HG03175 (cell line): ENCODE data around the gene ADORA1.

Experiments used
- ATAC-seq: cut with Tn5 transposase; IDR thresholded peaks from one replicate; pipeline ENCODE4 v1.9.1; 2021; ENCODE audit warnings: mild to moderate bottlenecking, moderate library complexity; ENCODE audit not compliant: unreplicated experiment

The ADORA1 gene

DNA sequence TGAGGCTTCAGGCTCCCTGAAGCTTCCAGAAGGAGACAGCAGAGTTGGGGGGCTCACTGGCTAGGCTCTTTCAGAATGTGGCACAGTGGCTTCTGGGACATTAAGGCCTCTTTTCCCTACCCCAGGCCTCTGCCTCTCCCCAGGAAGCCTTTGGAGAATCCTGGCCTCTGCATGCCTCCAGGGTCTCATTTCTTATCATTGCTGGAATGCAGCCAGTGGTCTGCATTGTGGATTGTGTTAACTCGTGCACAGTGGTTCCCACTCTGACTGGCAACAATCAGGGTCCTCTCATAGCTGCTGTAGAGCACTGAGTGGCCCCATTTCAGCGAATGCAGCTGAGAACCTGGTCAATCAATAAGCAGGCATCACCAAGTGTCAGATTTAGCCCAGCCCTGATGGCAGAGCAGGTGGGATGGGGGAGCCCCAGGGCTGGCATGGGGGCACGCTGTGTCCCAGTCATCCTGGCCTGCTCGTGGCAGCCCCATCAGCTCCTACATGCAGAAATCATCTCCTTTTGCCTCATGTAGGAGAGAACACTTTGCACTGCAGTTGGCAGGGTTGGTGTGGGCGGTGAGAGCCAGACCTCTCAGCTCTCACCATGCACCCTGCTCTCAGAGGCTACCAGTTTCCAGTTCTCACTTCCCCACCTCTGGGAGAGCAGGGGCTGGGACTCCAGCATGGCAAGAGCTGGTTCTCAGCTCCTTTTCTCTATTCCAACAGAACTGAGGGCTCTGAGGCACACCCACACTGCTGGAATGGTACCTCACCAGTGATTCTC, 13.4 kb downstream of the ADORA1 start:
- ATAC-seq, result no peak

DNA sequence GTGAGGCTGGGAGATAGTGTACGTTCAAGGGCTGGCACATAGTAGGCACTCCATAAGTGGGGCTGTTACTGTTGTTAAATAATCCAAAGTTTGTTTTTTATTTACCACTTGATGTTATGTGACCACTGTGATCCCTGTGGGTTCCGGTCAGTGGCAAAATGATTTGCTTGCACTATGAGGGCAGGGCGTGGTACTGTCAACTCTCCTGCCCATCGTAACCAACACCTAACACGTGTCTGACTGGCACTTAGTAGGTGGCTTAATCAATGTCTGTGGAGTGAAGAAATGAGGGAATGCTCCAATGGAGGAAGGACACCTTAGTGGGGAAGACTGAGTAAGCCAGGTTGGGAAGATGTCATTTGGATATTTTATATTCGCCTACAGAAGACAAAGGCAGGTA, 14.6 kb downstream of the ADORA1 start:
- no peak for ATAC-seq

DNA sequence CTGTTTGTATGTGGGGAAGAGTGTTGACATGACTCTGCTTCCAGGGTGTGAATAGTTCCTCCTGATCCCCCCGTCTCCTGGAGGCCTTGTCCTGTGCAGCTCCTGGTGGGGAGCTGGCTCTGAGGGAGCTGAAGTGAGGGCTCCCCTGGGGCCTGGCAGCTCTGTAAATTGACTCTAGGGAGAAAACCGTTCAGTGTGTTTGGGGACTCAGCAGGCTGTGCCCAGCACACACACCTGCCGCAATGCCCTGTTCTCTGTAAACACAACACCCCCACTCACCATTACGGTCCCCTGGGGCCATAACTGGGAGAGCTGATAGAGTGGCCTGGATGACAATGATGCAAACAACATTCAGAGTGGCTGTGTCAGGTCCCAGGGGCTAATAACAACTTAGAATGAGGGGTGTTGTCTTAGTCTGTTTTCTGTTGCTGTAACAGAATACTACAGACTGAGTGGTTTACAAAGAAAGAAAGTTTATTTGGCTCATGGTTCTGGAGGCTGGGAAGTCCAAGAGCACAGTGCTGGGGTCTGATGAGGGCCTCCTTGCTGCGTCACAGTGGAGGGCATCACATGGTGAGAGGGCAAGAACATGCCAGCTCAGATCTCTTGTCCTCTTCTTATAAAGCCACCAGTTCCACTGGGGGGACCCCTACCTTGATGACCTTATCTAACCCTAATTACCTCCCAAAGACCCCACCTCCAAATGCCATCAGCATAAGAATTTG, 15.3 kb downstream of the ADORA1 start:
- no peak for ATAC-seq

DNA sequence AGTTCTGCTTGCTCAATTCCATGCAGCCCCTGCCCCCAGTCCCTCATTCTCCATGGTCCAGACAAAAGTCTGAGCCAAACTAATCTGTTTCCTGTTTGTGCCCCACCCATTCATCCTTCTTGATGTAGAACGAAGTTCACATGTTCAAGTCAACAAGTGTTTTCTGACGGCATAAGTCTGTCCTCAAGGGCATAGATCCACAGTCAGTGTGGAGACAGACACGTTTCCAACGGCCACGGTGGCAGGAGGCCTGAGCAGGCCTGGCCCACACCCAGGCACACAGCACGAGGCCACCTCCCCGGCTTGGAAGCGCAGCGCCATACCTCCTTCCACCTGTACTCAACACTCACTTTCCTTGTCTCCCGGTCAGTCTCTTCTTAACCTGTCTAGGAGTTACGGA, 16.1 kb downstream of the ADORA1 start:
- no peak for ATAC-seq

DNA sequence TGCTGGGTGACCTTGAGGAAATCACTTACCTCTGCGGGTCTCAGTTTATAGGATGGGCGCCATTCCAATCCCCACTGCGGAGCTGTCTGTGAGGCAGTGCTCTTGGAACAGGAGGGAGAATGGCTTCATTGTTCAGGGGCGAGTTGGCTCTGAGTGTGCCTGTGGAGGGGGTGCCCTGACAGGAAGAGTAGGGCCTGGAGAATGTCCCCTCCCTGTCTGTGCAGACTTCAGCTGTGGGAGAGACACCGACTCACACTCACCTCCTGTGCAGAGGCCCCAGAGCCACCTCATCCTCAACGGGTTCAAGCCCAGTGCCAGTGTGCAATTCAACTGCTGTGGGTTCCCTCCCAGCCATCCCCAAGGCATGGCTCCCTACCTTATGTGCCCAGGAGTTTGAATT, 17.1 kb downstream of the ADORA1 start:
- no peak for ATAC-seq

DNA sequence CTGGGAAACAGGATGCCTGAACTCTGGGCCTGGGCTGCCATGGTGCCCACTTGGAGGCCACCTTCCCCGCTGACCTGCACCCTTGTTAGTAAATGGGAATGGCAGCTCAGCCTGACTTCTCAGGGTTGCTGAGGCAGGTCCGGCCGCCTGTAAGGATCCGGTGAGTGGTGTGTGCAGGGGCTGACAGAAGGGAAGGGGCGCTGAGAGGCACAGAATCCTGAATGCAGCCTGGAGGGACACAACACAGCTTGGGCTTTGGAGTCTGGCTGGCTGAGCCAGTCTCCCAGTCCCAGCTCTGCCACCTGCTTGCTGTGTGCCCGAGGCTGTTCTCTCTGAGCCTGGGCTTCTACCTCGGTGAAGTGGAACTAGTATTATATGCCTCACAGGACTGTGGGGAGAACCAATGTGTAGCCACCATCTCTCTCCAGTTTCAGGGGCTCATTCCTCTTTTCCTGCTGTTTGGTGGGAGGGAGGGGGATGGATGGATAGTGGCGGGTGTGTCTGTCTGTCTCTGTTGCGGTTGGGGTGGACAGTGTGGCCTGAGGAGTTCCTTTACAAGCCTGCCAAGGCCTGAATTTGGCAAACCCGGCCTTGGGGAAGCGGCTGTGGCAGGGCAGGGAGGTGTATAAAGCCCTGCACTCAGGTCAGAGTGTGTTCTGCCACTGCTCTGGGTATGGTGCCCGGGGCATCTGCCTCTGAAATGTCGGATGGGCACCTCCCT, 18.0 kb downstream of the ADORA1 start:
- ATAC-seq, result no peak

DNA sequence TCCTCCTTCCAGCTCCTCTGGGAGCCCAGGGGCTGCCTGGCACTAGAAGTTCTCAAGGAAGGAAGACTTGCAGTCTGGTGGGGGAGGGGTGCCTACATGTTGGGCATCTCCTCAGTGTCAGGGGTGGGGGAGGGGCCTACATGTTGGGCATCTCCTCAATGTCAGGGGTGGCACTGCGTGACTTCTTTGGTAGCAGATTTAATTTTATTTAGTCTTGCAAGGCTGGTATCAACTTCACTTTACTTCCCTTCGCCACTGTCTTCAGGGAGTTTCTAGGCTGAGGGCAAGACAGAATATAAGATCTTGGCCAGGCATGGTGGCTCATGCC, 18.5 kb downstream of the ADORA1 start:
- ATAC-seq, result no peak

DNA sequence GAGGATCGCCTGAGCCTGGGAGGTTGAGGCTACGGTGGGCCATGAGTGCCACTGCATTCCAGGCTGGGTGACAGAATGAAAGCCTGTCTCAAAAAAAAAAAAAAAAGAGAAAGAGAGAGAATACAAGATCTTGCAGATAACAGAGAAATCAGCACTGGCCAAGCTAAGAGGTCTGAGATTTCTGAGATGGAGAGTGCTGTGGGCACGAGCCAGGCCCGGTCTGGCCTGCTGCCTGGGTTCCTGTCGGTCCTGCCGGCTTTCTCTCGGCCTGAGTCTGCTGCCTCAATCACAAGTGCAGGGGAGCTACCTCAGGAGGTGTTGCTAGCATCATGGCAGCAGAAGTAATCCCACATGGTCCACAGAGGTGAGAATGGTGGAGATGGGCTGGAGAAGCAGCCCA, 19.0 kb downstream of the ADORA1 start:
- no peak for ATAC-seq

DNA sequence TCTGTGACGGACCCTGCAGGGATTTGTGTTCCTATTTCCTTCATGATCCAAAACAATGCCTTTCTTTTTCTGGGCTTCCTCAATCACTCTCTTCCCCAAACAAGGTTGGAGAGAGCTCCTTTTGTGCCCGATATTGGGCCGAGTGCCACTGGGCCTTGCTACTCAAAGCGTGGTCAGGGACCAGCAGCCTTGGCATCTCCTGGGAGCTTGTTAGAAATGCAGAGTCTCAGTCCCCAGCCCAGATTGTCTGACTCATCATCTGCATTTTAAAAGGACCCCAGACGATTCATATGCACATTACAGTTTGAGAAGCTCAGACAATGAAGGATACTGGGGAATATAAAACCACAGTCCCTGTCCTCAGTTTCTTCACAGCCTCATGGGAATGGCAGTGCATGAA, 19.9 kb downstream of the ADORA1 start:
- ATAC-seq, result no peak

DNA sequence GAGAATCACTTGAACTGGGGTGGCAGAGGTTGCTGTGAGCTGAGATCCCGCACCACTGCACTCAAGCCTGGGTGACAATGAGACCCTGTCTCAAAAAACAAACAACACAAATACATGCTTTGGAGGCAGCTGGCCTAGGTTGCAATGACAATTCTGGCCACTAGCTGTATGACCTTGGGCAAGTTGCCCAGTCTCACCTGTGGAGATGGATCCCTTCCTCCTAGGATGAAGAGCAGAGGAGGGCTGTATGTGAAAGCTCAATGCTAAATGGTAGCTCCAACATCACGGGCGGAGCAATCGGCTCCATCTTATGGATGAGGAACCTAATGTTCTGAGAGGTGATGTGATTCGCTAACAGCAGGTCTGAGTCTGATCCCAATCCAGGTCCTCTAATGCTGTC, 20.6 kb downstream of the ADORA1 start:
- ATAC-seq, result no peak

DNA sequence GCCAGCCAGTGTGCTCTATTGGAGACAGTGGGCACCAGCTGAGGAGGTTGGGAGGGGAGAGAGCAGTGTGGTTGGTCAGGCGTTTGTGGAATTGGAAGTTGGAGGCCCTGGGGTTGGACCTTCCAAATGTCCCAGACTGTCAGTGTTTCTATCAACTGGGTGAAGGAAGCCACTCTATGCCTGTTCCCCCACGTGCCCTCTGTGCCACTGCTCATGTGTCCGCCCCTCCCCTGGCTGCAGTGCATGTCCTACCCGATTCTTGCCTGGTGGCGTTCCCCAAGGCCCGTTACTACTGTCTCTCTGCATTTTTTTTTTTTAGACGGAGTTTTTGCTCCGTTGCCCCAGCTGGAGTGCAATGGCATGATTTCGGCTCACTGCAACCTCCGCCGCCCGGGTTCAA, 21.1 kb downstream of the ADORA1 start:
- no peak for ATAC-seq

DNA sequence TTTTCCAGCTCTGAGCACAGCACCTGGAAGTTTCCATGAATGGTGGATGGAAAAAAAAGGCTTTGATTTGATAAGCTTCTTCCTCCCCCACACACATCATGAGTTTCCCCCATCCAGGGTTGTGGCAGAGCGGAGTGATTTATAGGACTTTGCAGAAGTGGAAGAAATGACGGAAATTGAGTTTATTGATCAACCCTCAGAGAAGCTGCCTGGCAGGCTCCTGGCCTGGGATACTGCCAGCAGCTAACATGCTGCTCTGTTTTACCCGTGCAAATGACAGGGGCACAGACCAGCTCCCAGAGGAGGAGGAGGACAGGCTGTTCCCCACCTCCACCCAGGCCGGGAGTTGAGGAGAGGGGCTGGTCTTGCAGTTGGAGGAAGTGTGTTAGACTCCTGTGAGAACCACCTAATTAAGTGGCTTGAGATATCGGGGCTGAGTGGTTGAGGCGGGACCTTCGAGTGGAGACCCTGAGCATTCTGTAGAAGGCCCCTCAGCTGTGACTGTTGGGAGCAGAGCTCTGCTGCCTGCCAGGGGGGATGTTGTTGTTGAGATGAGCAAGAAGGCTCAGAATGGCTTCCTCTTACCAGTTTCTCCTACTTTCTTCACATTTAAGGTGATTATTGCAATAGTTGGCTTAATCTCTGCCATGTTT, 21.8 kb downstream of the ADORA1 start:
- no peak for ATAC-seq

DNA sequence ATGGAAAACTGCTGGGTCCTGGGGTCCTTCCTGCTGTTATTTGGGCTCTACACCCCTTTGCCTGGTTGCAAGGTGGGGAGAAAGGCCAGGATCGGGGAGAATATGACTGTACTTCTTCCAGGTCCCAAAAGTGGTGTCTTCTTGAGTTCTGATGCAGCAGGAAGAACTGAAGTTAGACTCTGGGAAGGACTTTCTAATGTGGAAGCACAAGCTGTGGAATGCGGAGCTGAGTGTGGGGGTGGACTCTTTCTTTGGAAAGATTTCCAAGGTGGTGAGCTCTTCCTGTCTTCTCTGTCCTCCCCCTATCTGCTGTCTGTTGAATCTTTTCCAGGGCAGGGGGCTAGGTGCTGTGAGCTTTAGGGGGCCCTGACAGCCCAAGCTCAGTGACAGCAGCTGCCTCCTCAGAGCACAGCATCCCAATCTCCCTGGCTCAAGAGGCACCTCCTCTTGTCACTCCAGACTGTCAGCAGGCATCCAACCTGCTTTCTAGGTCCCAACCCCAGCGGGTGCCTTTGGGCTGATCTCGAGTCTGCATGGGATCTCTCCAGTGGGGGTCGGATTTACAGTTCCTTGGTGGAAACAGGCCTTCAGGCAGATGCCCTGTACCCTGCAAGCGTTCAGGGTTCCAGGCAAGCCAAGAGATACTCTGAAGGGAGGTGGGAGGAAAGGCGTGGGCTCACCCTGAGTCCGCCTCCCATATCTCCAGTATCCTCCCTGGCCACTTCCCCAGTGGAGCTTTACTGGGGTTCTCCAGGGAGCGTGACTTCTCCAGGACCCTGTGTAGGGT, 23.2 kb downstream of the ADORA1 start:
- ATAC-seq, result no peak

DNA sequence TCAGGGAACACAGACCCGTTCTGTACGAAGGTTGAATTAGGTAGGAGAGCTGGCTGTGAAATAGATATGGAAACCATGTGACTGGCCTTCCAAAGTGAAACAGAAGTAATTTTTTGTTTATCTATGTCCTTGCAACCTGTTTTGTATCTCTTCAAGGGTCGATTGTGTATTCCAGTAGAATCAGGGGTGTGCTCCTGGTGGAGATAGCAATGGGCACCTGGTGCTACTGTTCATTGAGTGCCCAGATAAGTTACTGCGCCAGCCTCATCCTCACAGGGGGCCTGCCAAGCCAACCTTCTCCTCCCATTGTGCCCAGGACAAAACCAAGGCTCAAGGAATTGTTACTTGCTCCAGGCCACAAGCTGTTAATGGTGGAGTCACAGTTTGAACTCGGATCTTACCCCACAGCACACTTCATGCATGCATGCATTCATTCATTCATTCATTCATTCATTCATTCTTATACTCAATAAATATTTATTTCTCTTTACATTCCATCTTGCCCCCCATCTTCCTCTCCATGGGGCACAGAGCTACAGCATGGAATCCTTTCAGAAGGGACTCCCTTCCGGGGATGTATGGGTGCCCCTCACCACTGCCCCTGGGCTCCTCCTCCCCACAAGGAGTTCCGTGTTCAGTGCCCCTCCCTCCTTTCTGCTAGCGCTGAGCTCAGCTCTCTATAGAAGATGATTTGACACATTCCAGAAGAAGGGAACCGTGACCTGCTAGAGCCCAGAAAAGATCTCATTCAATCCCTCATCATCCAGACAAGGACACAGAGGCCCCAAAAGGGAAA, 24.0 kb downstream of the ADORA1 start:
- no peak for ATAC-seq

DNA sequence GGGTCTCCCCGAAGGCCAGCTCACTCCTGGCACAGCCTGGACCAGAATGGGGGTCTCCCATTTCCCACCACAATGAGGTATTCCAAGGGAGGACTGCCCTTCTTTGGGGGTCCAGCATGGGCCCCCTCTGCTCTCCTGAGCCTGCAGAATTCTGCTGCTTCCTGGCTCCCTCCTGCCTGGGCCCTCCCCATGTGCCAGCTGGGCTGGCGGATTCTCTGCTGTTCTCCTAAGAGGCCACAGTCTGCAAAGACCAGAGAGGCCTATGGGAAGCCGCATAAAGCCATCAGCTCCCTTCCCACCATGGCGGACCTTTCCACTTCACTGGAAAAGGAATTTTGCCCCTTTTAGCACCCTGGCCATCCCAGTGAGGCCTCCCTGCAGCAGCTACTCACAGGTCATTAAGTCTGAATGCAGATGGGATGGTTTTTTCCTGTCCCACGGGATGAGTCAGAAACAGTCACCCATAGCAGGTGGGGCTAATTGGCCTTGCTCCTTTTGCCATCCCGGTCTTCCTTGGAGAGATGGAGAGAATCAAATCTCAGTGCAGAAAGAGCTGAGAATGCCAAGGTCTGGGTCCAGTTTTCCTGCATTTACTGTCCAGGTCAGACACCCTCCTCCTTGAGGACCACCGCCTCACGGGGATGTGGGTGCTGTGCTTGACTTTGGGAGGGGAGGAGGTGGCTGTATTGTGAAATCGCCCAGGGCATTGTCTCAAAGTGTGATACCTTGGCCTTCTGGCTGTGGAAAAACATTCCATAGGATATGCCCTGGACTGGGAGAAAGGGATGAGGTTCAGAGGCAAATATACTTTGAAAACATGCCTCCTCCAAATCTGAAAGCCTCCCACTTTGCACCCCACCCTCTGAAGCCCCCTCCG, 24.9 kb downstream of the ADORA1 start:
- no peak for ATAC-seq

DNA sequence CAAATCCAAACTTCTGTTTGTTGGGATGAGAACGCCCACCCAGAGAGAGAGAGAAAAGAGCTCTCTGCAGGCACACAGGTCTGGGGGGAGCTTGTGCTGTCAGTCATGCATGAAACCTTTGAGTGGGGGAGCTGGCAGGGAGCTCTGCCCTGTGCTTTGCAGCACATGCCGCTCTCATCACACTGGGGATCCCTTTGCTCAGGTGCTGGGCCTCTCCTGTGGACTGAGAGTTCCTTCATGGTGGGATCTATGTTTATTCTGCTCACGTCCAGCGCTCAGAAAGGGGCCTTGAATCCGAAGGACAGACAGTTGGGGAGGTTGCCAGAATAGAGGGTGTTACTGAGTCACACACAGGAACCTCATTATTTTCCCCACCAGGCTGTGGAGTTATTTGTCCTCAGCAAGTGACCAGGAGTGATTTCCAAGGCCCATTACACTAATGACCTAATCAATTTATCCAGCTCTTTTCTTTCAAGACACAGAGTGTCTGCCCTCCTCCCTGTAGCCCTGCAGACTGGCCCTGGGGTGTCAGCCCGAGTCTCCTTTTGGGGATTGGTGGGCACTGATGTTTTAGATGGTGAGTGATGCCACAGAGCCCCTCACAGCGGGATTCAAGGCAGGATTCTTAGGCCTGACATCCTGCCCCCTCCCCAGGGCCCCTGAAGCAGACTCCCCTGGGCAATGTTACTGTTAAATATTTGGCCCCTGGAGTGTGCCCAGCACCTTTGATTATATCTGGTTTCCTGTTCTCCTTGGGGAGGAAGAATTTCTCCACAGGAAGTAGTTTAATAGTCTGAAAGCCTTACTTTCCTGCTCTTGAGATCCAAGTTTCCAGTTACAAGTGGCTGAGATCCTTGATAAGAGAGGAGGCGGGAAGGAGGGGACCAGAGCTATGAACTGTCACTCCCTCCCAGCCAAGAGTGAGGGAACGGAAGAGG, 25.8 kb downstream of the ADORA1 start:
- no peak for ATAC-seq

DNA sequence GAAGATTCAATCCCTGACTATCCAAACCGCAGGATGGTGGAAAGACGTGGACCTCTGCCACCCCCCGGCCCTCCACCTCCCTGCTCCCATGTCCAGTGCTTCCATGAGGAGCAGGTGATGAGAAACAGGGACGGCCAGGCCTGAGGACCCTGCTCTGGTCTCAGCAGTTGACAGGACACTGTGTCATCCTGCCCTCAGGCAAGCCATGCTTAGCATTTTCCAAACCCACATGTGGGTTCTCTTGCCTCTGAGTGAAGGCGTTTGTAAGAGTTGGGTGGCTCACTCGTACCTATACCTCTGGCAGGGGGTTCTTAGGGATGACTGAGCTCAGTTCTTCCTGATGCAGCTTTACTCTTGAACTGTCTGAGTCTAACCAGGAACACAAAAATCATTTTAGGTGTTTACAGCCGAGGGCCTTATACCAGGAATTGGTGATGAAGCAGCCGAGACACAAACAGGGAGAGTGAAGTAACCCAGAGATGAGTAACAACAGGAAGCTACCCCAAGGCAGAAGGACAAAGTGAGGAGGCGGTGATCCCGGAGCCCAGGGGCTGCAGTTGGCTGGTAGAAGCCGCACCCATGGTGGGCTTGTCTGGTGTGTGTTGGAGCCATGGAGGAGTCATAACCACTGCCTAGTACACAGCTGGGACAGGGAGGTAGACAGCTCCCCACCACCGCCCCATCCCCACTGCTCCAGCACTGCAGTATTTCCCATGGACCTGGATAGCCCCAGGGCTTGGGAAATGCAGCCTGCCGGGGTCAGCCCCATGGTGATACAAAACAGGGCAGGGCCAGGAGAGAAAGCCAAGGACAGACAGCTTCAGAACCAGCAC, 26.7 kb downstream of the ADORA1 start:
- ATAC-seq, result no peak
